Astrocyte (in vitro differentiated cells and primary cell): ENCODE data around the gene MNT. TPM values are rescaled to one million over a fixed set of nuclear protein-coding genes. Genes with fewer than 3 reads are reported as not detected.

Experiments used
- DNase-seq: peaks from one replicate; pipeline ENCODE4 v3.0.0-alpha.2; 2010; ENCODE audit warnings: low read depth
- FAIRE-seq: peaks from 2 replicates; lab custom pipeline; 2011; peaks lifted over from hg19 to GRCh38; lab: Jason Lieb, UNC
- H2AFZ ChIP-seq: 2 replicates; pipeline ENCODE4 v1.6.0; 2012; ENCODE audit warnings: low read depth, low read length, inconsistent platforms
- H3K27ac ChIP-seq: 2 replicates; pipeline ENCODE4 v1.5.1; 2011; ENCODE audit warnings: low read depth, low read length, inconsistent platforms
- H3K27me3 ChIP-seq: 2 replicates; pipeline ENCODE4 v1.6.0; 2011; ENCODE audit warnings: low read length, inconsistent platforms; ENCODE audit not compliant: insufficient read depth
- H3K36me3 ChIP-seq: 2 replicates; pipeline ENCODE4 v1.5.1; 2011; ENCODE audit warnings: low read length, inconsistent platforms; ENCODE audit not compliant: insufficient read depth
- H3K4me1 ChIP-seq: 2 replicates; pipeline ENCODE4 v1.5.1; 2011; ENCODE audit warnings: low read length, inconsistent platforms; ENCODE audit not compliant: insufficient read depth
- H3K4me2 ChIP-seq: 2 replicates; pipeline ENCODE4 v1.6.0; 2012; ENCODE audit warnings: low read length, inconsistent platforms
- H3K4me3 ChIP-seq: 2 replicates; pipeline ENCODE4 v1.5.1; 2011; ENCODE audit warnings: low read depth, mild to moderate bottlenecking, low read length, inconsistent platforms; ENCODE audit not compliant: insufficient read depth
- H3K79me2 ChIP-seq: 2 replicates; pipeline ENCODE4 v1.6.0; 2012; ENCODE audit warnings: mild to moderate bottlenecking, low read length, inconsistent platforms; ENCODE audit not compliant: insufficient read depth
- H3K9ac ChIP-seq: 2 replicates; pipeline ENCODE4 v1.6.0; 2012; ENCODE audit warnings: mild to moderate bottlenecking, low read length, inconsistent platforms
- H3K9me3 ChIP-seq: 2 replicates; pipeline ENCODE4 v1.5.1; 2012; ENCODE audit warnings: low read depth, mild to moderate bottlenecking, low read length, inconsistent platforms; ENCODE audit not compliant: insufficient read depth
- H4K20me1 ChIP-seq: 2 replicates; pipeline ENCODE4 v1.6.0; 2012; ENCODE audit warnings: low read length, inconsistent platforms; ENCODE audit not compliant: insufficient read depth
- H3K27ac Mint-ChIP-seq: one replicate; pipeline ENCODE4 v1.8.0; 2021; ENCODE audit warnings: mild to moderate bottlenecking, mixed read lengths; ENCODE audit not compliant: unreplicated experiment
- H3K27me3 Mint-ChIP-seq: one replicate; pipeline ENCODE4 v1.8.0; 2021; ENCODE audit warnings: low read depth, mixed read lengths; ENCODE audit not compliant: unreplicated experiment
- H3K36me3 Mint-ChIP-seq: one replicate; pipeline ENCODE4 v1.8.0; 2021; ENCODE audit warnings: low read depth, mixed read lengths; ENCODE audit not compliant: unreplicated experiment
- H3K4me1 Mint-ChIP-seq: one replicate; pipeline ENCODE4 v1.8.0; 2021; ENCODE audit warnings: low read depth, mixed read lengths; ENCODE audit not compliant: unreplicated experiment
- H3K4me3 Mint-ChIP-seq: one replicate; pipeline ENCODE4 v1.8.0; 2021; ENCODE audit warnings: mild to moderate bottlenecking, moderate library complexity, mixed read lengths; ENCODE audit not compliant: unreplicated experiment
- H3K9me3 Mint-ChIP-seq: one replicate; pipeline ENCODE4 v1.8.0; 2021; ENCODE audit warnings: mild to moderate bottlenecking, mixed read lengths; ENCODE audit not compliant: unreplicated experiment
- EZH2 ChIP-seq: IDR thresholded peaks from 2 replicates; pipeline ENCODE4 v1.6.1; 2012; ENCODE audit warnings: mild to moderate bottlenecking, low read length, inconsistent platforms; ENCODE audit not compliant: insufficient read depth
- total RNA-seq: library from RNA; stranded (reverse); gene quantifications from 2 replicates; pipeline ENCODE4 v1.2.1, GENCODE V29; 2021
- TF ChIP-seq, protein P1 (sequence below): IDR thresholded peaks from 2 replicates; pipeline ENCODE4 v1.5.1; 2011; ENCODE audit warnings: low read depth, mild to moderate bottlenecking, inconsistent platforms, low read length, moderate library complexity; ENCODE audit not compliant: insufficient read depth

The MNT gene
- total RNA-seq, 1 donor from 2014 or later: 29.1 TPM

DNA sequence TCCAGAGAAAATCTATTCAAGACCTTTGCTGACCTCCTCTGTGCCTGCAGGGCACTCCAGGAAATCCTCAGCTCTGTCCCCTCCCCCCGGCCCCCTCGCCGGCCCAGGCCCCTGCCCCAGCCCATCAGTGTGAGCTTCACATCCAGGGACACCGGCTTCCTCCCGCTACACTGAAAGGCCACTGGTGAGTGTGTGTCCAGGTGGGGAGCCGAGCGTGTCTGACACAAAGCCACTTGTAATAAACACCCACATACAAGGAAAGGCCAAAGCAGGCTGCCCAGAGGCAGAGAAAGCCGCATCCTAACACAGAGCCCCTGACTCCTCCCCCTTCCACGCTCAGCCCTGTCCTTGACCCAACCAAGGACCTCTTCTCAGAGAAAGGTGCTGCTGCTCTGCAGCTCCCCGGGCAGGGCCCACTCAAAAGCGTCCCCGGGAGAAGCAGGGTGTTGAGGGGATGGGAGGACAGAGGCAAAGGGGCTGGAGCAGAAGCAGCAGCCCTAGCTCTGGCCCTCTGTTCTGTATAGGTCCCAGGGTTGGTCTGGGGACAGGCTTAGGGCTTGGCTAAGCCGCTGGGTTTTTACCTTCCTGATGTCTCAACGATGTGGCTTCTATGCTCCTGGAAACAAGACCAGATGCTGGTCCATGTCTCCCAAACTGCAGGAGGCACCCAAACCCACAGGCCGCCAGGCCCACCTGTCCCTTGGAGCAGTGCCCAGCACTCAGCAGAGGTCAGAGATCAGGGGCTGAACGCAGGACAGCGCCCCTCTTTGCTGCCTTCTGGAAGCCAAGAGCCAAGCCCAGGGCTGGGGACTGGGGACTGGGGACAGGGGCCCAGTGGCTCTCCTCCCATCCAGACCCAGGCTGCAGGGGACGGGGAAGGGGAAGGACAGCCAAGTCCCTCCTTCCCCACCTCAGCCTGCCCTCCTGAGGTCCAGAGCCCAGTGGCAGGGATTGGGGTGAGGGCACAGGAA is 15.3 kb downstream of the MNT start:
- peaks cover 30% of the 10 kb centered on the region for H4K20me1 ChIP-seq
- peaks cover 10% of the 10 kb centered on the region for H3K4me1 ChIP-seq
- no peak overlapping the region for H3K4me2 ChIP-seq
- H3K79me2 ChIP-seq: peaks cover 21% of the 10 kb centered on the region
- H3K27ac Mint-ChIP-seq: no peak overlapping the region
- no peaks in the 10 kb centered on the region for H3K9me3 ChIP-seq
- no peak for DNase-seq
- peaks cover 7% of the 10 kb centered on the region for H3K36me3 ChIP-seq
- peaks cover 14% of the 10 kb centered on the region for H3K4me1 Mint-ChIP-seq
- no peak overlapping the region for H3K9ac ChIP-seq
- H3K4me3 ChIP-seq: no peak overlapping the region
- H3K27ac ChIP-seq: no peak overlapping the region
- peaks cover 8% of the 10 kb centered on the region for H3K36me3 Mint-ChIP-seq
- H2AFZ ChIP-seq: no peak overlapping the region
- H3K27me3 ChIP-seq: no peaks in the 10 kb centered on the region
- FAIRE-seq: no peak
- no peak overlapping the region for H3K4me3 Mint-ChIP-seq
- no peak for TF ChIP-seq EZH2
- TF ChIP-seq, protein P1, sequence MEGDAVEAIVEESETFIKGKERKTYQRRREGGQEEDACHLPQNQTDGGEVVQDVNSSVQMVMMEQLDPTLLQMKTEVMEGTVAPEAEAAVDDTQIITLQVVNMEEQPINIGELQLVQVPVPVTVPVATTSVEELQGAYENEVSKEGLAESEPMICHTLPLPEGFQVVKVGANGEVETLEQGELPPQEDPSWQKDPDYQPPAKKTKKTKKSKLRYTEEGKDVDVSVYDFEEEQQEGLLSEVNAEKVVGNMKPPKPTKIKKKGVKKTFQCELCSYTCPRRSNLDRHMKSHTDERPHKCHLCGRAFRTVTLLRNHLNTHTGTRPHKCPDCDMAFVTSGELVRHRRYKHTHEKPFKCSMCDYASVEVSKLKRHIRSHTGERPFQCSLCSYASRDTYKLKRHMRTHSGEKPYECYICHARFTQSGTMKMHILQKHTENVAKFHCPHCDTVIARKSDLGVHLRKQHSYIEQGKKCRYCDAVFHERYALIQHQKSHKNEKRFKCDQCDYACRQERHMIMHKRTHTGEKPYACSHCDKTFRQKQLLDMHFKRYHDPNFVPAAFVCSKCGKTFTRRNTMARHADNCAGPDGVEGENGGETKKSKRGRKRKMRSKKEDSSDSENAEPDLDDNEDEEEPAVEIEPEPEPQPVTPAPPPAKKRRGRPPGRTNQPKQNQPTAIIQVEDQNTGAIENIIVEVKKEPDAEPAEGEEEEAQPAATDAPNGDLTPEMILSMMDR: no peak
- H3K9me3 Mint-ChIP-seq: no peaks in the 10 kb centered on the region
- no peaks in the 10 kb centered on the region for H3K27me3 Mint-ChIP-seq

DNA sequence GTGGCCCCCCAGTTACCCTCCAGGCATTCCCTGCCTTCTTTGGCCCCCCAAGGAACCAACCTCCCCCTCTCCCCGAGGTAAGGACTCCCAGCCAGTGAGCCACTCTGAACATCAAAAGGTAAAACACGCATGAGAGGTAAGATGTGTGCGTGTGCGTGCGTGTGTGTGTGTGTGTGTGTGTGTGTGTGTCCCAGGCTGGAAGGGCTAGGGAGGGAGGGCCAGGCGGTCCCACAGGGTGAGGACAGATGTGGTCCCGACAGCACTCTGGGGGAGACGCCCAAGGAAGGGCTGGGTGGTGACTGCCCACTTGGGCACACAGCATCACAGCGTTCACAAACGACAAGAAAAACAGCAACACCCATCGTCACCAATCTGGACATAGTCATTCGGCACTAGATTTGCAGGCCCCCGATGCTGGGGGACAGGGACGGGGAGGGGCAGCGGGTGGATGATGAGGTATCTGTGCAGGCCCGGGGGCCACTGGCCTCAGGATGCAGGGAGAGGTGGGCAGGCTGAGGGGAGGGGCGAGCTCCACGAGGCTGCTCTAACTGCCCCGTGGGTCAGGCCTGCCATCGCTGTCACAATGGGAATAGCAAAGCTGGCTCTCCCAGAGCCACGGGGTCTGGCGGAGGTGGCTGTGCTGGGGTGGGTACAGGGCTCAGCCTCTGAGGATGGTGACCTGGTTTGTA is 16.3 kb downstream of the MNT start:
- Histone ChIP-seq H3K79me2 (peaks cover 13% of the 10 kb centered on the region), H3K36me3 (peaks cover 6% of the 10 kb centered on the region), H3K9me3 (no peaks in the 10 kb centered on the region), H2AFZ (no peak overlapping the region), H3K27ac (no peak overlapping the region), H3K27me3 (no peaks in the 10 kb centered on the region), H4K20me1 (peaks cover 22% of the 10 kb centered on the region), H3K9ac (no peak overlapping the region), H3K4me2 (no peak overlapping the region), H3K4me3 (no peak overlapping the region), H3K4me1 (peaks cover 10% of the 10 kb centered on the region)
- FAIRE-seq: no peak
- H3K9me3 Mint-ChIP-seq: no peaks in the 10 kb centered on the region
- no peaks in the 10 kb centered on the region for H3K27me3 Mint-ChIP-seq
- TF ChIP-seq, protein P1: no peak
- TF ChIP-seq EZH2: no peak
- no peak overlapping the region for H3K4me3 Mint-ChIP-seq
- H3K27ac Mint-ChIP-seq: no peak overlapping the region
- H3K4me1 Mint-ChIP-seq: peaks cover 14% of the 10 kb centered on the region
- no peak for DNase-seq
- H3K36me3 Mint-ChIP-seq: peaks cover 8% of the 10 kb centered on the region
